Upper lobe of right lung (tissue), 1 donor: ENCODE measurements around the gene ARHGDIA. TPM values are rescaled to one million over a fixed set of nuclear protein-coding genes. Genes with fewer than 3 reads are reported as not detected.

Experiments
- ATAC-seq: fragments of 200-7000 bp; cut with Tn5 transposase; one replicate; pipeline ENCODE4 v1.9.1; 2020; ENCODE audit warnings: mild to moderate bottlenecking, moderate library complexity
- DNase-seq: peaks from one replicate; pipeline ENCODE4 v3.0.0-alpha.2; 2020
- H3K27ac ChIP-seq: fragments of 200-600 bp; one replicate; pipeline ENCODE4 v1.8.0; 2022
- H3K27me3 ChIP-seq: fragments of 200-600 bp; one replicate; pipeline ENCODE4 v1.8.0; 2022; ENCODE audit warnings: mild to moderate bottlenecking
- H3K36me3 ChIP-seq: fragments of 200-600 bp; one replicate; pipeline ENCODE4 v1.8.0; 2022
- H3K4me1 ChIP-seq: fragments of 200-600 bp; one replicate; pipeline ENCODE4 v1.8.0; 2022
- H3K4me3 ChIP-seq: fragments of 200-600 bp; one replicate; pipeline ENCODE4 v1.8.0; 2022; ENCODE audit warnings: mild to moderate bottlenecking
- H3K9me3 ChIP-seq: fragments of 200-600 bp; one replicate; pipeline ENCODE4 v1.8.0; 2022
- CTCF ChIP-seq: fragments of 200-600 bp; IDR thresholded peaks from one replicate; pipeline ENCODE4 v1.8.0; 2022; ENCODE audit warnings: antibody characterized with exemption
- intact Hi-C: fragments of 100-400 bp; cut with DNase I; formaldehyde crosslinking; loops from one replicate; pipeline ENCODE4 v1.11.0; 2022
- total RNA-seq: library from RNA; stranded (reverse); fragmentation: NEBNext Ultra II Directional; extraction: Animal tissue kit (Norgen Biotek cat#: 25700); gene quantifications from one replicate; pipeline ENCODE4 v1.2.1, GENCODE V29; 2021
- donor health status: DM: no; HTN: yes; CAD: no; lungs with severe emphysema.

Gene ARHGDIA
- total RNA-seq, 1 donor from 2014 or later = 386 TPM

GRCh38 chr17:81829858-81830257, 41.3 kb downstream of the ARHGDIA start:
- ATAC-seq = no peak
- Histone ChIP-seq H3K9me3 (no peaks in the 10 kb centered on the region), H3K4me1 (peaks cover 22% of the 10 kb centered on the region), H3K27me3 (no peaks in the 10 kb centered on the region), H3K4me3 (no peak overlapping the region), H3K27ac (no peak overlapping the region), H3K36me3 (no peaks in the 10 kb centered on the region)
- no peak for DNase-seq
- intact Hi-C loops = no loop called here
- no peak for TF ChIP-seq CTCF

- no peaks in the 10 kb centered on the region for H3K27me3 ChIP-seq
- ATAC-seq = no peak
- H3K4me1 ChIP-seq = peaks cover 13% of the 10 kb centered on the region
- H3K9me3 ChIP-seq = no peaks in the 10 kb centered on the region
- DNase-seq = no peak
- H3K27ac ChIP-seq = no peak overlapping the region
- TF ChIP-seq CTCF = no peak
- H3K36me3 ChIP-seq = no peaks in the 10 kb centered on the region
- intact Hi-C loops = no loop called here
- H3K4me3 ChIP-seq = no peak overlapping the region
Measured at GRCh38 chr17:81828656-81829055, 42.5 kb downstream of the ARHGDIA start.

GRCh38 chr17:81825841-81826466, 45.2 kb downstream of the ARHGDIA start:
- H3K4me3 ChIP-seq = no peak overlapping the region
- no peaks in the 10 kb centered on the region for H3K27me3 ChIP-seq
- no peak for TF ChIP-seq CTCF
- no peaks in the 10 kb centered on the region for H3K9me3 ChIP-seq
- H3K36me3 ChIP-seq = no peaks in the 10 kb centered on the region
- no peak overlapping the region for H3K27ac ChIP-seq
- peaks cover 12% of the 10 kb centered on the region for H3K4me1 ChIP-seq
- ATAC-seq (no peak), DNase-seq (no peak)
- intact Hi-C loops = no loop called here

GRCh38 chr17:81824595-81824994, 46.5 kb downstream of the ARHGDIA start:
- Histone ChIP-seq H3K27me3 (no peaks in the 10 kb centered on the region), H3K4me3 (no peak overlapping the region), H3K27ac (no peak overlapping the region), H3K36me3 (no peaks in the 10 kb centered on the region), H3K9me3 (no peaks in the 10 kb centered on the region), H3K4me1 (peaks cover 12% of the 10 kb centered on the region)
- intact Hi-C loops = no loop called here
- no peak for TF ChIP-seq CTCF
- no peak for DNase-seq
- no peak for ATAC-seq

GRCh38 chr17:81823820-81824550, 47.2 kb downstream of the ARHGDIA start:
- intact Hi-C loops = no loop called here
- Histone ChIP-seq H3K36me3 (no peaks in the 10 kb centered on the region), H3K27ac (no peak overlapping the region), H3K27me3 (no peaks in the 10 kb centered on the region), H3K4me3 (no peak overlapping the region), H3K9me3 (no peaks in the 10 kb centered on the region), H3K4me1 (peaks cover 12% of the 10 kb centered on the region)
- no peak for DNase-seq
- TF ChIP-seq CTCF = no peak
- ATAC-seq = no peak
